Parathyroid adenoma (tissue), 2 donors: ENCODE data around the gene TMEM91.
"Not testable (repeated sequence)": the region's sequence is repeated elsewhere in the genome, so short reads cannot be mapped to it uniquely, and the experiment has no call there.

Experiments used
- H2AFZ ChIP-seq: fragments of 300-600 bp; sonication (generic); one replicate; pipeline ENCODE4 v1.7.0; 2017; ENCODE audit warnings: antibody characterized with exemption, mild to moderate bottlenecking
- H3K27ac ChIP-seq: fragments of 300-600 bp; sonication (generic); one replicate; pipeline ENCODE4 v1.7.0; 2017
- H3K27me3 ChIP-seq: fragments of 300-600 bp; sonication (generic); one replicate; pipeline ENCODE4 v1.7.0; 2017; ENCODE audit warnings: low read length; ENCODE audit not compliant: control insufficient read depth, insufficient read depth
- H3K36me3 ChIP-seq: fragments of 300-600 bp; sonication (generic); one replicate; pipeline ENCODE4 v1.7.0; 2017; ENCODE audit warnings: low read length; ENCODE audit not compliant: control insufficient read depth, insufficient read depth
- H3K4me1 ChIP-seq: fragments of 300-600 bp; sonication (generic); one replicate; pipeline ENCODE4 v1.7.0; 2017; ENCODE audit warnings: control low read depth
- H3K4me2 ChIP-seq: fragments of 300-600 bp; sonication (generic); one replicate; pipeline ENCODE4 v1.7.0; 2017; ENCODE audit warnings: low read length
- H3K4me3 ChIP-seq: fragments of 300-600 bp; sonication (generic); one replicate; pipeline ENCODE4 v1.7.0; 2017; ENCODE audit warnings: low read depth, low read length
- H3K79me2 ChIP-seq: fragments of 300-600 bp; sonication (generic); one replicate; pipeline ENCODE4 v1.7.0; 2017; ENCODE audit warnings: control low read depth
- H3K9ac ChIP-seq: fragments of 300-600 bp; sonication (generic); one replicate; pipeline ENCODE4 v1.7.0; 2017; ENCODE audit warnings: mild to moderate bottlenecking
- H3K9me3 ChIP-seq: fragments of 300-600 bp; sonication (generic); one replicate; pipeline ENCODE4 v1.7.0; 2017; ENCODE audit warnings: low read length; ENCODE audit not compliant: control insufficient read depth
- CTCF ChIP-seq: fragments of 300-600 bp; sonication (generic); IDR thresholded peaks from one replicate; pipeline ENCODE4 v1.7.0; 2017; ENCODE audit warnings: antibody characterized with exemption, mild to moderate bottlenecking
- donor health status: primary hyperparathyroidism.

TMEM91 gene

GRCh38 chr19:41367848-41368301 is 8.5 kb upstream of the TMEM91 start:
- H3K27ac ChIP-seq: no peak overlapping the region
- no peak overlapping the region for H3K9ac ChIP-seq
- TF ChIP-seq CTCF: no peak
- no peaks in the 10 kb centered on the region for H3K9me3 ChIP-seq
- no peaks in the 10 kb centered on the region for H3K36me3 ChIP-seq
- H3K4me2 ChIP-seq: no peak overlapping the region
- H3K27me3 ChIP-seq: no peaks in the 10 kb centered on the region
- peaks cover 43% of the 10 kb centered on the region for H3K79me2 ChIP-seq
- H3K4me3 ChIP-seq: no peak overlapping the region
- no peak overlapping the region for H2AFZ ChIP-seq
- no peaks in the 10 kb centered on the region for H3K4me1 ChIP-seq

GRCh38 chr19:41369769-41370168 is 6.6 kb upstream of the TMEM91 start:
- Histone ChIP-seq H3K9me3 (no peaks in the 10 kb centered on the region), H3K4me1 (peaks cover 6% of the 10 kb centered on the region), H3K27ac (no peak overlapping the region), H3K4me3 (no peak overlapping the region), H3K4me2 (no peak overlapping the region), H3K79me2 (peaks cover 38% of the 10 kb centered on the region), H3K36me3 (no peaks in the 10 kb centered on the region), H3K27me3 (no peaks in the 10 kb centered on the region), H2AFZ (no peak overlapping the region), H3K9ac (no peak overlapping the region)
- no peak for TF ChIP-seq CTCF

DNA sequence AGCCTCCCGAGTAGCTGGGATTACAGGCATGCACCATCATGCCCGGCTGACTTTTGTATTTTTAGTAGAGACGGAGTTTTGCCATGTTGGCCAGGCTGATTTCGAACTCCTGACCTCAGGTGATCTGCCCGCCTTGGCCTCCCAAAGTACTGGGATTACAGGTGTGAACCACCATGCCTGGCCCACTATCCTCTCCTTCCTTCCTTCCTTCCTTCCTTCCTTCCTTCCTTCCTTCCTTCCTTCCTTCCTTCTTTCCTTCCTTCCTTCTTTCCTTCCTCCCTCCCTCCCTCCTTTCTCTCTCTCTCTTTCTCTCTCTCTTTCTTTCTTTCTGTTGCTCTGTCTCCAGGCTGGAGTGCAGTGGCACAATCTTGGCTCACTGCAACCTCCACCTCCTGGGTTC is 5.2 kb upstream of the TMEM91 start:
- not testable (repeated sequence) for H2AFZ ChIP-seq, H3K27me3 ChIP-seq, H3K4me2 ChIP-seq, H3K27ac ChIP-seq, H3K36me3 ChIP-seq, H3K9me3 ChIP-seq, H3K4me3 ChIP-seq, H3K9ac ChIP-seq, H3K4me1 ChIP-seq
- peaks cover 28% of the 10 kb centered on the region for H3K79me2 ChIP-seq

DNA sequence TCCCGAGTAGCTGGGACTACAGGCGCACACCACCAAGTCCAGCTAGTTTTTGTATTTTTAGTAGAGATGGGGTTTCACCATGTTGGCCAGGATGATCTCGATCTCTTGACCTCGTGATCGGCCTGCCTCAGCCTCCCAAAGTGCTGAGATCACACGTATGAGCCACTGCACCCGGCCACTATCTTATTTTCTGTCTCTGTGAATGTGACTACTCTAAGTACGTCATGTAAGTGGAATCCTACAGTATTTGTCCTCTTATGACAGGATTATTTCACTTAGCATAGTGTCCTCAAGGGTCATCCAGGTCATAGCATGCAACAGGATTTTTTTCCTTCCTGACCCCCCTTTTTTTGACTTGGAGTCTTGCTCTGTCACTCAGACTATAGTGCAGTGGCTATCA is 4.8 kb upstream of the TMEM91 start:
- no peak overlapping the region for H3K4me3 ChIP-seq
- no peak overlapping the region for H3K4me2 ChIP-seq
- peaks cover 24% of the 10 kb centered on the region for H3K79me2 ChIP-seq
- no peak overlapping the region for H2AFZ ChIP-seq
- H3K27ac ChIP-seq: no peak overlapping the region
- H3K4me1 ChIP-seq: peaks cover 6% of the 10 kb centered on the region
- no peaks in the 10 kb centered on the region for H3K27me3 ChIP-seq
- H3K36me3 ChIP-seq: no peaks in the 10 kb centered on the region
- H3K9me3 ChIP-seq: no peaks in the 10 kb centered on the region
- TF ChIP-seq CTCF: no peak
- no peak overlapping the region for H3K9ac ChIP-seq

- H3K9ac ChIP-seq: no peak overlapping the region
- no peak for TF ChIP-seq CTCF
- H3K79me2 ChIP-seq: peaks cover 17% of the 10 kb centered on the region
- peaks cover 10% of the 10 kb centered on the region for H3K4me1 ChIP-seq
- no peaks in the 10 kb centered on the region for H3K9me3 ChIP-seq
- no peaks in the 10 kb centered on the region for H3K27me3 ChIP-seq
- H2AFZ ChIP-seq: no peak overlapping the region
- no peak overlapping the region for H3K27ac ChIP-seq
- H3K4me3 ChIP-seq: no peak overlapping the region
- no peak overlapping the region for H3K4me2 ChIP-seq
- H3K36me3 ChIP-seq: no peaks in the 10 kb centered on the region
These were observed 3.8 kb upstream of the TMEM91 start for GRCh38 chr19:41372501-41372900.
